CD4-positive, alpha-beta memory T cell (primary cell): ENCODE measurements around the gene MATK. TPM values are rescaled to one million over a fixed set of nuclear protein-coding genes. Genes with fewer than 3 reads are reported as not detected.

ENCODE experiments used
- CTCF ChIA-PET: fragments of 350-600 bp; sonication (Branson Sonifier 250); formaldehyde crosslinking; loops from one replicate; lab custom pipeline; 2021; ENCODE audit warnings: inconsistent platforms; ENCODE audit not compliant: partially characterized antibody; lab: Charles Lee
- POLR2A ChIA-PET: fragments of 350-600 bp; sonication (Branson Sonifier 250); formaldehyde crosslinking; loops from one replicate; lab custom pipeline; 2021; ENCODE audit not compliant: partially characterized antibody; lab: Charles Lee
- DNase-seq, 5 donors: peaks; one replicate each; pipeline versions ENCODE4 v3.0.0 to v3.0.0-alpha.2; 2020 to 2022; ENCODE audit warnings: mixed read lengths in 1 of 5
- H3K27ac ChIP-seq: one replicate; pipeline ENCODE4 v1.7.0; 2013; ENCODE audit warnings: low read depth, low read length
- H3K27me3 ChIP-seq: 2 replicates; pipeline ENCODE4 v1.7.0; 2013; ENCODE audit warnings: mild to moderate bottlenecking, low read length, moderate library complexity; ENCODE audit not compliant: insufficient read depth
- H3K36me3 ChIP-seq: 2 replicates; pipeline ENCODE4 v1.7.0; 2013; ENCODE audit warnings: mild to moderate bottlenecking, low read length, moderate library complexity; ENCODE audit not compliant: insufficient read depth
- H3K4me1 ChIP-seq: 2 replicates; pipeline ENCODE4 v1.7.0; 2013; ENCODE audit warnings: mild to moderate bottlenecking, low read length, moderate library complexity; ENCODE audit not compliant: insufficient read depth
- H3K4me3 ChIP-seq, 2 donors: one replicate each; pipeline ENCODE4 v1.7.0; 2013; ENCODE audit warnings: low read length in 2 of 2, mild to moderate bottlenecking in 1 of 2
- H3K9me3 ChIP-seq, 2 donors: one replicate each; pipeline ENCODE4 v1.7.0; 2013; ENCODE audit warnings: low read length in 2 of 2, control low read depth in 1 of 2; ENCODE audit not compliant: control insufficient read depth in 1 of 2
- H3K27ac Mint-ChIP-seq, 7 donors: one replicate each; pipeline ENCODE4 v1.8.0; 2020 to 2021; ENCODE audit warnings: mixed read lengths in 7 of 7, mild to moderate bottlenecking in 6 of 7, inconsistent platforms in 3 of 7, moderate library complexity in 3 of 7
- H3K27me3 Mint-ChIP-seq, 2 donors: one replicate each; pipeline ENCODE4 v1.8.0; 2020 to 2021; ENCODE audit warnings: mixed read lengths in 2 of 2
- H3K36me3 Mint-ChIP-seq, 2 donors: one replicate each; pipeline ENCODE4 v1.8.0; 2020 to 2021; ENCODE audit warnings: mixed read lengths in 2 of 2, inconsistent platforms in 1 of 2, mild to moderate bottlenecking in 1 of 2
- H3K4me1 Mint-ChIP-seq, 4 donors: one replicate each; pipeline ENCODE4 v1.8.0; 2020 to 2021; ENCODE audit warnings: mixed read lengths in 4 of 4, mild to moderate bottlenecking in 1 of 4
- H3K4me3 Mint-ChIP-seq, 8 donors: one replicate each; pipeline ENCODE4 v1.8.0; 2020 to 2021; ENCODE audit warnings: mixed read lengths in 8 of 8, mild to moderate bottlenecking in 7 of 8, moderate library complexity in 6 of 8, inconsistent platforms in 3 of 8
- H3K9me3 Mint-ChIP-seq, 8 donors: one replicate each; pipeline ENCODE4 v1.8.0; 2020 to 2021; ENCODE audit warnings: mixed read lengths in 8 of 8, mild to moderate bottlenecking in 5 of 8, inconsistent platforms in 3 of 8, moderate library complexity in 1 of 8
- intact Hi-C: fragments of 100-400 bp; cut with micrococcal nuclease; formaldehyde crosslinking; loops from one replicate; pipeline ENCODE4 v1.15.1; 2023
- polyA plus RNA-seq, 2 donors: library from polyadenylated mRNA; unstranded; fragments of 300-500 nt; fragmentation: Illumina TruSeq; gene quantifications; one replicate each; pipeline ENCODE4 v1.2.3, GENCODE V29; 2021
- total RNA-seq, 2 experiments: library from RNA; stranded (reverse); gene quantifications; one replicate each; pipeline ENCODE4 v1.2.3, GENCODE V29; 2021

MATK gene
- total and polyA plus RNA-seq, 4 experiments from 2014 or later: 7.2 to 27.7 (median 14.5) TPM

DNA sequence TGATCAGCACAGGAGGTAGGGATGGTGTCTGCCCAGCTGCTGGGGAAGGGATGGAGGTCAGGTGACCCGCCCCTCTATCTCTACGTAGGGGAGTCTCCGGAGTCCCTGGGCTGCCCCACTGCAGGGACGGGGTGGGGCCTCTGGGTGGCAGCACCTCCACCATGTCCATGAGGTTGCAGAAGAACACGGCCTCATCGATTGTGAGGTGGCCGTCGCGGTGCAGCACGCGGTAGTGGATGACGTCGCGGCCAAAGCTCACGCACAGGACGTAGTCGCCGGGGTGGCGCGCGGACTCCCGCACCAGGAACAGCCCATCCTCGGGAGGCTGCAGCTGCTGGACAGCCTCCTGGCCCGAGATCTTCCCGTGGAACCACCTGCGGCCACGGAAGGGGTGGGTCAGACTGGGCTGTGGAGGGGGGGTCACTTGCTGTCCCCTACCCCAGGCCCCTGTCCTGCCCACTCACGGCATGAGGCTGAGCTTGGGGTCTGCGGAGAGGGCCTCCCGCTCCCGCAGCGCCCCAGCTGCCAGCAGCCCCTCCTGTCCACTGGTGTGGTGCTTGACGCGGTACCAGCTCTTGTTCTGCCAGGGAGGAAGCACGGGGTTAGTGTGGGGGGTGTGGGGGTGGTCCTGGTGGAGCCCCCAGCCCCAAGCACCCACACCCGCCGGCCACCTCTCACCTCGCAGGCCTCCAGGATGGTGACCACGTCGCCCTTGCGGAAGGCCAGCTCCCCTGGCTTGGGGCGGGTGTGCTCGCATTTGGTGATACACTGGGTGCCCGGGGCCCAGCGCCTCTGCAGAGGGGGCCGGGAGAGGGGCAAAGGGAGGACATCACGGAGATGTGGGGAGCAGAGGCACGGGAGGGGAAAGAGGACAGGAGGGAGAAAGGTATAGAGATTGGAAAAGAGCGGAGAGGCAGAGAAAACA is 2.3 kb downstream of the MATK start:
- no peak overlapping the region for H3K4me3 ChIP-seq
- H3K36me3 ChIP-seq: no peaks in the 10 kb centered on the region
- H3K27me3 ChIP-seq: no peaks in the 10 kb centered on the region
- peaks cover 0 to 17% of the 10 kb centered on the region in 2 donors for H3K9me3 ChIP-seq
- H3K27ac ChIP-seq: no peak overlapping the region
- intact Hi-C loops: no loop called here
- Mint-ChIP-seq H3K9me3 (peaks cover 2 to 27% (median 19%) of the 10 kb centered on the region in 8 donors), H3K4me3 (peak overlapping the region in 6 of 8 donors; percentile 41 to 85 (median 82)), H3K36me3 (peaks cover 14 to 20% of the 10 kb centered on the region in 2 donors), H3K27me3 (no peaks in the 10 kb centered on the region), H3K27ac (peak overlapping the region in 5 of 7 donors; percentile 6 to 79 (median 42)), H3K4me1 (peaks cover 4 to 17% (median 13%) of the 10 kb centered on the region in 4 donors)
- ChIA-PET CTCF (interaction anchor here (0.7 to 1.9 kb wide), 3 partner anchors 21 to 38 kb away, joined by 3 to 5 read pairs (median 5); partner anchors contain the start of gene MRPL54), POLR2A (interaction anchor here (0.9 to 2.1 kb wide), 2 partner anchors 21 to 38 kb away, joined by 4 to 8 read pairs; partner anchors contain the start of gene MRPL54)
- peaks cover 6% of the 10 kb centered on the region for H3K4me1 ChIP-seq
- peak in 3 of 5 donors; percentile 36 to 40 (median 39) for DNase-seq

DNA sequence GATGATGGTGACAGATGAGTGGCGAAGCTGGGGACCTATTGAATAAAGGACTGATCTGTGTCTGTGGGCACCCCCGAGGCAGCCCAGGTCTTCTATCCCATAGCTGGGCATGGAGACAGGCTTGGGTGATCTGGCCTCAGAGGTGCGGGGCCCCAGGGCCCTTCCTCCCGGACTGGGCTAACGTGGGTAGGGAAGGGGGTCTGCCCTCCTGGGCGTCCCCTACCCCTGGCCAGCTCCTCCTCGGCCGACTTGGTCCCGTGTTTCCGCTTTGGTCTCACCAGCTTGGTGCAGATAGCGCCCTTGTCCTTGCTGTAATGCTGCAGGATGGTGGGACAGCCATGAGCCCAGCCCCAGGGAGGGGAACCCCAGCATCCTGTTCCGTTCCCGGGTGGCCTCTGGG is 3.3 kb downstream of the MATK start:
- DNase-seq: no peak

GRCh38 chr19:3782330-3782729 is 3.9 kb downstream of the MATK start:
- Histone ChIP-seq H3K36me3 (no peaks in the 10 kb centered on the region), H3K4me1 (peaks cover 6% of the 10 kb centered on the region), H3K27me3 (no peaks in the 10 kb centered on the region), H3K4me3 (no peak overlapping the region), H3K27ac (no peak overlapping the region), H3K9me3 (peaks cover 0 to 17% of the 10 kb centered on the region in 2 donors)
- peaks cover 14 to 20% of the 10 kb centered on the region in 2 donors for H3K36me3 Mint-ChIP-seq
- H3K4me3 Mint-ChIP-seq: peak overlapping the region in 3 of 8 donors; percentile 11 to 71 (median 61)
- intact Hi-C loops: no loop called here
- H3K9me3 Mint-ChIP-seq: peaks cover 2 to 27% (median 19%) of the 10 kb centered on the region in 8 donors
- peaks cover 3 to 15% (median 12%) of the 10 kb centered on the region in 4 donors for H3K4me1 Mint-ChIP-seq
- POLR2A ChIA-PET: no interaction called here
- CTCF ChIA-PET: interaction anchor here (1.9 kb wide), 1 partner anchor 20 kb away, joined by 5 read pairs; the partner anchor contains the start of gene MRPL54
- H3K27ac Mint-ChIP-seq: no peak overlapping the region
- no peak for DNase-seq
- no peaks in the 10 kb centered on the region for H3K27me3 Mint-ChIP-seq

More for the DNA sequence above, 3.3 kb downstream of the MATK start:
- Histone ChIP-seq H3K4me1 (peaks cover 6% of the 10 kb centered on the region), H3K36me3 (no peaks in the 10 kb centered on the region), H3K4me3 (no peak overlapping the region), H3K27ac (no peak overlapping the region), H3K9me3 (peaks cover 0 to 17% of the 10 kb centered on the region in 2 donors), H3K27me3 (no peaks in the 10 kb centered on the region)
- peak overlapping the region in 1 of 7 donors; percentile 68 for H3K27ac Mint-ChIP-seq
- no peak overlapping the region for H3K4me3 Mint-ChIP-seq
- H3K36me3 Mint-ChIP-seq: peaks cover 14 to 20% of the 10 kb centered on the region in 2 donors
- peaks cover 3 to 15% (median 12%) of the 10 kb centered on the region in 4 donors for H3K4me1 Mint-ChIP-seq
- H3K27me3 Mint-ChIP-seq: no peaks in the 10 kb centered on the region
- intact Hi-C loops: no loop called here
- POLR2A ChIA-PET: no interaction called here
- H3K9me3 Mint-ChIP-seq: peaks cover 2 to 27% (median 19%) of the 10 kb centered on the region in 8 donors
- CTCF ChIA-PET: interaction anchor here (1.4 to 1.9 kb wide), 2 partner anchors 20 to 39 kb away, joined by 5 read pairs; partner anchors contain the start of gene MRPL54

DNA sequence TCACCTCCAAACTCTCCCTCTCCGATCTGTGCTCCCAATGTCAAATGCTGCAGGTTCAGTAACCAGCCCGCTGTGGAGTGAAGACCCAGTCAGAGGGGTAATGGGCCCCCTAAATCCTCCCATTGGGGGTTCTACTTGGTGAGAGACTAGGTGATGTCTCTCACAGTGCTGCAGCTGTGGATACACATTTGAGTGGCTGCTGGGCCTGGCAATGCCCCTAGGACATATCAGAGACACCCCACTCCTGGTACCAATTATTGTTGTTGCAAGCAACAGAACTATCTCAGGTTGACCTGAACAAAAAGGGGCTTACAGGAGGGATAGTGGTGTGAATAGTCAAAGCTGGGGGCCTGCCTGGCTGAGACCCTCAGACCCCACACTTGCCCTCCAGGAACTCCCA is 4.6 kb downstream of the MATK start:
- Mint-ChIP-seq H3K36me3 (peaks cover 14 to 20% of the 10 kb centered on the region in 2 donors), H3K4me3 (peak overlapping the region in 1 of 8 donors; percentile 43), H3K4me1 (peaks cover 3 to 15% (median 11%) of the 10 kb centered on the region in 4 donors), H3K27ac (peak overlapping the region in 2 of 7 donors; percentile 53 to 77), H3K9me3 (peaks cover 2 to 27% (median 19%) of the 10 kb centered on the region in 8 donors), H3K27me3 (no peaks in the 10 kb centered on the region)
- peaks cover 2% of the 10 kb centered on the region for H3K4me1 ChIP-seq
- DNase-seq: no peak
- CTCF ChIA-PET: no interaction called here
- H3K27ac ChIP-seq: no peak overlapping the region
- H3K36me3 ChIP-seq: no peaks in the 10 kb centered on the region
- POLR2A ChIA-PET: no interaction called here
- no peak overlapping the region for H3K4me3 ChIP-seq
- H3K9me3 ChIP-seq: peaks cover 0 to 17% of the 10 kb centered on the region in 2 donors
- H3K27me3 ChIP-seq: no peaks in the 10 kb centered on the region
- intact Hi-C loops: no loop called here

GRCh38 chr19:3780786-3781304 is 5.3 kb downstream of the MATK start:
- ChIA-PET CTCF (no interaction called here), POLR2A (interaction anchor here (0.6 kb wide), 1 partner anchor 20 kb away, joined by 4 read pairs; no protein-coding TSS in a partner anchor)
- H3K9me3 Mint-ChIP-seq: peaks cover 2 to 27% (median 19%) of the 10 kb centered on the region in 8 donors
- H3K27me3 Mint-ChIP-seq: no peaks in the 10 kb centered on the region
- Histone ChIP-seq H3K27ac (no peak overlapping the region), H3K9me3 (peaks cover 0 to 17% of the 10 kb centered on the region in 2 donors), H3K4me3 (no peak overlapping the region), H3K4me1 (no peaks in the 10 kb centered on the region), H3K27me3 (no peaks in the 10 kb centered on the region), H3K36me3 (no peaks in the 10 kb centered on the region)
- H3K4me3 Mint-ChIP-seq: peak overlapping the region in 1 of 8 donors; percentile 11
- intact Hi-C loops: no loop called here
- peak overlapping the region in 4 of 7 donors; percentile 17 to 44 (median 28) for H3K27ac Mint-ChIP-seq
- peaks cover 2 to 15% (median 11%) of the 10 kb centered on the region in 4 donors for H3K4me1 Mint-ChIP-seq
- peaks cover 14 to 20% of the 10 kb centered on the region in 2 donors for H3K36me3 Mint-ChIP-seq
- DNase-seq: peak in 3 of 5 donors; percentile 18 to 37 (median 35)

GRCh38 chr19:3778899-3779723 is 7.1 kb downstream of the MATK start:
- Histone ChIP-seq H3K36me3 (no peaks in the 10 kb centered on the region), H3K9me3 (peaks cover 0 to 17% of the 10 kb centered on the region in 2 donors), H3K27ac (no peak overlapping the region), H3K4me1 (no peaks in the 10 kb centered on the region), H3K4me3 (no peak overlapping the region), H3K27me3 (no peaks in the 10 kb centered on the region)
- CTCF ChIA-PET: no interaction called here
- peaks cover 2 to 27% (median 19%) of the 10 kb centered on the region in 8 donors for H3K9me3 Mint-ChIP-seq
- POLR2A ChIA-PET: interaction anchor here (0.8 to 1.2 kb wide), 2 partner anchors 16 to 17 kb away, joined by 3 to 4 read pairs; partner anchors contain the start of gene MRPL54
- H3K4me1 Mint-ChIP-seq: peaks cover 0 to 10% (median 4%) of the 10 kb centered on the region in 4 donors
- intact Hi-C loops: no loop called here
- peak in 1 of 5 donors; percentile 17 for DNase-seq
- no peak overlapping the region for H3K27ac Mint-ChIP-seq
- H3K4me3 Mint-ChIP-seq: no peak overlapping the region
- peaks cover 14 to 20% of the 10 kb centered on the region in 2 donors for H3K36me3 Mint-ChIP-seq
- H3K27me3 Mint-ChIP-seq: no peaks in the 10 kb centered on the region
